GM13977 (cell line): ENCODE results near the gene CREB3L1.

ENCODE experiments used
- DNase-seq: peaks from one replicate; pipeline ENCODE4 v3.0.0; 2012; ENCODE audit warnings: low spot score
- CTCF ChIP-seq: IDR thresholded peaks from 2 replicates; pipeline ENCODE4 v1.5.1; 2012; ENCODE audit warnings: mild to moderate bottlenecking, control low read depth; ENCODE audit not compliant: insufficient read depth; ENCODE audit errors: extremely low read depth, missing control alignments
- in situ Hi-C: fragments of 300-500 bp; cut with MboI; formaldehyde crosslinking; loops from one replicate; pipeline ENCODE4 v1.12.0; 2022; ENCODE audit warnings: low sequenced_read_pairs, low pct_unique_long_range_greater_than_20kb, mixed read lengths, inconsistent platforms; ENCODE audit not compliant: unreplicated experiment

The CREB3L1 gene

GRCh38 chr11:46350695-46351094, 73.2 kb downstream of the CREB3L1 start:
- no peak for DNase-seq
- in situ Hi-C loops: no loop called here
- no peak for TF ChIP-seq CTCF

GRCh38 chr11:46351148-46351547, 73.7 kb downstream of the CREB3L1 start:
- TF ChIP-seq CTCF: no peak
- in situ Hi-C loops: no loop called here
- DNase-seq: no peak

- in situ Hi-C loops: no loop called here
- no peak for TF ChIP-seq CTCF
- DNase-seq: no peak
Observed at GRCh38 chr11:46351606-46352005, 74.1 kb downstream of the CREB3L1 start.

GRCh38 chr11:46352063-46352841, 74.8 kb downstream of the CREB3L1 start:
- peak; percentile 92 for TF ChIP-seq CTCF
- in situ Hi-C loops: no loop called here
- DNase-seq: no peak

- no peak for DNase-seq
- TF ChIP-seq CTCF: no peak
- in situ Hi-C loops: no loop called here
Observed at GRCh38 chr11:46353698-46354097, 76.2 kb downstream of the CREB3L1 start.

- in situ Hi-C loops: no loop called here
- no peak for TF ChIP-seq CTCF
- DNase-seq: no peak
Observed at GRCh38 chr11:46356924-46357482, 79.5 kb downstream of the CREB3L1 start.
